Chondrocyte (in vitro differentiated cells): ENCODE data around the gene WASHC3. TPM values are rescaled to one million over a fixed set of nuclear protein-coding genes. Genes with fewer than 3 reads are reported as not detected.
A peak's percentile ranks its signal among the peaks of the same experiment; 100 is the strongest.

Experiments used
- DNase-seq: peaks from one replicate; pipeline ENCODE4 v3.0.0; 2021; ENCODE audit warnings: mixed read lengths, low spot score
- H3K27ac Mint-ChIP-seq: one replicate; pipeline ENCODE4 v1.8.0; 2021; ENCODE audit warnings: mild to moderate bottlenecking, moderate library complexity, mixed read lengths; ENCODE audit not compliant: unreplicated experiment
- H3K27me3 Mint-ChIP-seq: 2 replicates; pipeline ENCODE4 v1.8.0; 2021; ENCODE audit warnings: low read depth, mixed read lengths
- H3K36me3 Mint-ChIP-seq: 2 replicates; pipeline ENCODE4 v1.8.0; 2021; ENCODE audit warnings: low read depth, mixed read lengths
- H3K4me1 Mint-ChIP-seq: 2 replicates; pipeline ENCODE4 v1.8.0; 2021; ENCODE audit warnings: low read depth, mild to moderate bottlenecking, mixed read lengths
- H3K4me3 Mint-ChIP-seq: one replicate; pipeline ENCODE4 v1.8.0; 2021; ENCODE audit warnings: mild to moderate bottlenecking, moderate library complexity, mixed read lengths; ENCODE audit not compliant: unreplicated experiment
- H3K9me3 Mint-ChIP-seq: 2 replicates; pipeline ENCODE4 v1.8.0; 2021; ENCODE audit warnings: low read depth, mixed read lengths
- CTCF ChIP-seq: fragments of 200-600 bp; sonication (generic); IDR thresholded peaks from 2 replicates; pipeline ENCODE4 v1.5.0; 2021; ENCODE audit warnings: antibody characterized with exemption, mild to moderate bottlenecking, moderate library complexity
- total RNA-seq: library from RNA; stranded (reverse); gene quantifications from 3 replicates; pipeline ENCODE4 v1.2.1, GENCODE V29; 2021

Gene WASHC3
- total RNA-seq, 1 donor from 2014 or later: 30.6 TPM

- no peak overlapping the region for H3K4me3 Mint-ChIP-seq
- H3K27me3 Mint-ChIP-seq: no peaks in the 10 kb centered on the region
- H3K36me3 Mint-ChIP-seq: no peaks in the 10 kb centered on the region
- DNase-seq: no peak
- peaks cover 13% of the 10 kb centered on the region for H3K4me1 Mint-ChIP-seq
- TF ChIP-seq CTCF: no peak
- peak overlapping the region; percentile 49 for H3K27ac Mint-ChIP-seq
- no peaks in the 10 kb centered on the region for H3K9me3 Mint-ChIP-seq
Observed at GRCh38 chr12:102067574-102068258, 5.9 kb upstream of the WASHC3 start.

GRCh38 chr12:102064476-102064875 is 2.7 kb upstream of the WASHC3 start:
- Mint-ChIP-seq H3K27ac (no peak overlapping the region), H3K36me3 (no peaks in the 10 kb centered on the region), H3K4me1 (peaks cover 22% of the 10 kb centered on the region), H3K9me3 (no peaks in the 10 kb centered on the region), H3K27me3 (no peaks in the 10 kb centered on the region), H3K4me3 (no peak overlapping the region)
- DNase-seq: no peak
- no peak for TF ChIP-seq CTCF

- H3K9me3 Mint-ChIP-seq: peaks cover 4% of the 10 kb centered on the region
- no peak for DNase-seq
- no peak for TF ChIP-seq CTCF
- no peak overlapping the region for H3K4me3 Mint-ChIP-seq
- peaks cover 3% of the 10 kb centered on the region for H3K36me3 Mint-ChIP-seq
- no peak overlapping the region for H3K27ac Mint-ChIP-seq
- peaks cover 18% of the 10 kb centered on the region for H3K4me1 Mint-ChIP-seq
- H3K27me3 Mint-ChIP-seq: no peaks in the 10 kb centered on the region
Observed at GRCh38 chr12:102063069-102063468, 1.3 kb upstream of the WASHC3 start.

GRCh38 chr12:102062419-102062806 is 622 bp upstream of the WASHC3 start:
- no peak overlapping the region for H3K27ac Mint-ChIP-seq
- no peak for TF ChIP-seq CTCF

GRCh38 chr12:102061096-102061559 is 663 bp downstream of the WASHC3 start:
- peaks cover 4% of the 10 kb centered on the region for H3K9me3 Mint-ChIP-seq
- H3K4me1 Mint-ChIP-seq: peaks cover 10% of the 10 kb centered on the region
- H3K27ac Mint-ChIP-seq: peak overlapping the region; percentile 89
- no peak for DNase-seq
- TF ChIP-seq CTCF: no peak
- no peaks in the 10 kb centered on the region for H3K27me3 Mint-ChIP-seq
- peaks cover 10% of the 10 kb centered on the region for H3K36me3 Mint-ChIP-seq
- H3K4me3 Mint-ChIP-seq: peak overlapping the region; percentile 97

More at GRCh38 chr12:102062419-102062806, 622 bp upstream of the WASHC3 start:
- no peak for DNase-seq
- Mint-ChIP-seq H3K36me3 (peaks cover 5% of the 10 kb centered on the region), H3K4me3 (peak overlapping the region; percentile 97), H3K27me3 (no peaks in the 10 kb centered on the region), H3K4me1 (peaks cover 12% of the 10 kb centered on the region), H3K9me3 (peaks cover 4% of the 10 kb centered on the region)
